Measurements from ENCODE around the gene USO1.
"Not testable (repeated sequence)": the region's sequence is repeated elsewhere in the genome, so short reads cannot be mapped to it uniquely, and the experiment has no call there.

The USO1 gene

GRCh38 chr4:75777589-75777988, 53.2 kb downstream of the USO1 start:
- DNase-seq, result no peak

- no peak for DNase-seq
Observed at GRCh38 chr4:75779105-75779757, 54.9 kb downstream of the USO1 start.

- no peak for DNase-seq
Observed at GRCh38 chr4:75781305-75781704, 56.9 kb downstream of the USO1 start.

GRCh38 chr4:75786526-75786925, 62.1 kb downstream of the USO1 start:
- no peak for DNase-seq

- DNase-seq, result no peak
Observed at GRCh38 chr4:75786938-75787337, 62.6 kb downstream of the USO1 start.

- no peak for DNase-seq
Observed at GRCh38 chr4:75790024-75790423, 65.6 kb downstream of the USO1 start.

GRCh38 chr4:75800972-75801371, 76.6 kb downstream of the USO1 start:
- peak; percentile 20 for DNase-seq

GRCh38 chr4:75806035-75806434, 81.7 kb downstream of the USO1 start:
- DNase-seq, result not testable (repeated sequence)

- no peak for DNase-seq
Observed at GRCh38 chr4:75817901-75818300, 93.5 kb downstream of the USO1 start.

GRCh38 chr4:75819121-75819520, 94.7 kb downstream of the USO1 start:
- no peak for DNase-seq

- no peak for DNase-seq
Observed at GRCh38 chr4:75820197-75820596, 95.8 kb downstream of the USO1 start.

GRCh38 chr4:75820676-75821075, 96.3 kb downstream of the USO1 start:
- DNase-seq, result no peak

- no peak for DNase-seq
Observed at GRCh38 chr4:75821216-75821615, 96.8 kb downstream of the USO1 start.

- peak; percentile 33 for DNase-seq
Observed at GRCh38 chr4:75821966-75822365, 97.6 kb downstream of the USO1 start.

GRCh38 chr4:75822416-75822815, 98.0 kb downstream of the USO1 start:
- DNase-seq, result no peak

- DNase-seq, result no peak
Observed at GRCh38 chr4:75823812-75824211, 99.4 kb downstream of the USO1 start.

- no peak for DNase-seq
Observed at GRCh38 chr4:75830906-75831305, 106.5 kb downstream of the USO1 start.

GRCh38 chr4:75831856-75832405, 107.6 kb downstream of the USO1 start:
- no peak for DNase-seq

GRCh38 chr4:75834095-75834771, 109.9 kb downstream of the USO1 start:
- DNase-seq, result no peak

GRCh38 chr4:75834772-75835154, 110.4 kb downstream of the USO1 start:
- no peak for DNase-seq

- DNase-seq, result no peak
Observed at GRCh38 chr4:75841641-75842520, 117.5 kb downstream of the USO1 start.

- DNase-seq, result no peak
Observed at GRCh38 chr4:75843596-75843995, 119.2 kb downstream of the USO1 start.

GRCh38 chr4:75844151-75844662, 119.8 kb downstream of the USO1 start:
- DNase-seq, result peak; percentile 80

Data from fibroblast of skin of back (primary cell).